Stimulated activated CD8-positive, alpha-beta memory T cell treated with anti-CD3 and anti-CD28 coated beads, Interleukin-4, amount 100 ng/mL, for 48 hours (primary cell): ENCODE measurements around the gene ELOVL1.

ENCODE experiments used
- DNase-seq: peaks from one replicate; pipeline ENCODE4 v3.0.0-alpha.2; 2020

Gene ELOVL1

DNA sequence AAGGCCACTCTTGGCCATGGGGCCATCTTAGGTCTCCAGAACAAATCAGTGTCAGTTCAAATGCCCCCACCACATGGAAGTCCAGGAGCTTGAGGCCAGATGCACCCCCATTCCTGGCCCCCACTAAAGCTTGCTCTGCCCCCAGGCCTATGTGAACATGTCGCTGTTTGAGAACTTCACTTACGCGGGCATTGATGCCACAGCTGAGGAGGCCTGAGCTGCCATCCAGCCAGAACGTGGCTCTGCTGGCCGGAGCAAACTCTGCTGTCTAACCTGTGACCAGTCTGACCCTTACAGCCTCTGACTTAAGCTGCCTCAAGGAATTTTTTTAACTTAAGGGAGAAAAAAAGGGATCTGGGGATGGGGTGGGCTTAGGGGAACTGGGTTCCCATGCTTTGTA lies 45.3 kb downstream of the ELOVL1 start:
- DNase-seq = no peak

DNA sequence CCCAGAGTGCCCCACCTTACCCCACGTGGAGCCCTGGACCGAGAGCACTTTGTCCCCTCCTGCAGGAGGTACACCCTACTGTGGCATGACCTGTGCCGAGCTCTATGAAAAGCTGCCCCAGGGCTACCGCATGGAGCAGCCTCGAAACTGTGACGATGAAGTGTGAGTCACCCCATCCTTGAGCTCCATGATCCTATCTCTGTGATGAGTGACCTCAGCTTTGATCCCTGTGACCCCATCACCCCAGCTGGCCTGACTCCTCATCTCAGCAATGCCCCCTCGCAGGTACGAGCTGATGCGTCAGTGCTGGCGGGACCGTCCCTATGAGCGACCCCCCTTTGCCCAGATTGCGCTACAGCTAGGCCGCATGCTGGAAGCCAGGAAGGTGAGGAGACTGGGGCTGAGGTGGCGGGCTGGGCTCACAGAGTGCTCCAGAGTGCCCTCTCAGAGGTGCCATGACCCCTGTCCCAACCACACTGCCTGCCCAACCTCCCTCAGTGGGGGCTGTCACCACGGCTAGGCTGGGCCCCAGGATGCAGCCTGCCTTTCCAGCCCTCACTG lies 46.4 kb downstream of the ELOVL1 start:
- no peak for DNase-seq

DNA sequence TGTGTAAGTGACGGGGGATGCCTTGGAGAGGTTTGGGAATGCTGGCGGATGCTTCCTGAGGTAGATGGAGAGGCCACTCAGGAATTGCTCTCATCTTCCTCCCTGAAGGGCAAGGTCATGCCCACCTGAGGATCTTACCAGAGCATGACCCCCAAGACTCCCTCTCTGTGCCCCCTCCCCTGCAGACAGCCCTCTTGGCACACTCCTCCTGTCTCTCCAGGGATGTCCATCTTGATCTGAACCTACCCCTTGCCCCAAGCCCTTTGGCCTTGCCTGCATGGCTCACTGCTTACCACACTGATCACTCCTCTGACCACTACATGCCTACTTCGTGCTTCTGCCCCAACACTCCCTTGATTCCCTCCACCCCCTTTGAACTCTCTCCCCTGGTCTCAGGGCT lies 48.0 kb downstream of the ELOVL1 start:
- DNase-seq = no peak

DNA sequence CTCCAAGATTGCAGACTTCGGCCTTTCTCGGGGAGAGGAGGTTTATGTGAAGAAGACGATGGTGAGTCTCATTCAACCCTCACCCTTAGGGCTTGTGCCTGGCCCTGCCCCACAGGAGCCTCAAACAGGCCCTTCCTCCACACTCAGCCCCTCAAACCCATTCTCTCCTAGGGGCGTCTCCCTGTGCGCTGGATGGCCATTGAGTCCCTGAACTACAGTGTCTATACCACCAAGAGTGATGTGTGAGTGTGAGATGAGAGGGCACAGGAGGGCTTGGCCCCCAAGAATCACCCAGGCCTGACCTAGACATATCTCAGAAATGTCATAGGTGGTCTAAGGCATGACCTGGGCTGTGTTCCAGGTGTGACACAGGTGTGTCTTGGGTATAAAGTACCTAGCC lies 48.5 kb downstream of the ELOVL1 start:
- DNase-seq = no peak

DNA sequence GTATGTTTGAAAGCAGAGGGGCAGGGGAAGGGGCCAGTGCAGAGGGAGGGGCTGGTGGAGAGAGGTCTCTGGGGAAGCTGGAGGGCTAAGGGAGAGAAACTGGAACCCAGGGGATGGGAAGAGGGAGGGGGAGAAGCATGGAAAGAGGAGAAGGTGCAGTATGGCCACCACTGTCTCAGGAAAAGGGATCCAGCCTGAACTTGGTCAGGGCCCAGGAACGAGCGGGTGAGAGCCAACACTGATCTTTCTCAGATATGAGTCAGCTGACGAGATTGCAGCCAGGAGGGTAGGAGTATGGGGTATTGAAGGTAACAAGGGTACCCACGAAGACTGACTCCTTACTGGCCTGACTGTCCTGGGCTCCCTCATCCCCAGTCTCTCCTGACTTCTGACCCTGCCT lies 49.0 kb downstream of the ELOVL1 start:
- no peak for DNase-seq

DNA sequence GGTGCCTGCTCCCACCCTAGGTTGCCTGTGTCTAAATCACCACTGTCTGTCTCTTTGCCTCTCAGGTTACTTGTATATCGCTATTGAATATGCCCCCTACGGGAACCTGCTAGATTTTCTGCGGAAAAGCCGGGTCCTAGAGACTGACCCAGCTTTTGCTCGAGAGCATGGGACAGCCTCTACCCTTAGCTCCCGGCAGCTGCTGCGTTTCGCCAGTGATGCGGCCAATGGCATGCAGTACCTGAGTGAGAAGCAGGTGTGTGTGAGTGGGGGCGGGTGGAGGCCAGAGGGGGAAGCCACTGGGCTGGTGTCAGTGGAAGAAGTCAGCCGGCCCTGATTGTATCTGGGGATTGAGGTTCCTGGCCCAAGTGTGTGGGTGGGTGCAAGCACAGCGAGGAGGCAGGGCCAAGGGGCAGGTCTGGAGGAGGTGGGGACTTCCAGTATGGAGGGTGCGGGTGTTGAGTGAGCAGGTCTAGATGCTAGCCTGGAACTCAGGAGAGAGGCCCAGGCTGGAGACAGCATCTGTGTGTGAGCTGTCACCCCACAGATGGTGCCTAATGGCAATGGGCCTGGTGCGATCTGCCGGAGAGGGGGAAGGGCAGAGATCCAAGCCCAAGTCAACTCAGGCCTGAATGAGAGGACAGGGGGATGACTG lies 49.9 kb downstream of the ELOVL1 start:
- no peak for DNase-seq

DNA sequence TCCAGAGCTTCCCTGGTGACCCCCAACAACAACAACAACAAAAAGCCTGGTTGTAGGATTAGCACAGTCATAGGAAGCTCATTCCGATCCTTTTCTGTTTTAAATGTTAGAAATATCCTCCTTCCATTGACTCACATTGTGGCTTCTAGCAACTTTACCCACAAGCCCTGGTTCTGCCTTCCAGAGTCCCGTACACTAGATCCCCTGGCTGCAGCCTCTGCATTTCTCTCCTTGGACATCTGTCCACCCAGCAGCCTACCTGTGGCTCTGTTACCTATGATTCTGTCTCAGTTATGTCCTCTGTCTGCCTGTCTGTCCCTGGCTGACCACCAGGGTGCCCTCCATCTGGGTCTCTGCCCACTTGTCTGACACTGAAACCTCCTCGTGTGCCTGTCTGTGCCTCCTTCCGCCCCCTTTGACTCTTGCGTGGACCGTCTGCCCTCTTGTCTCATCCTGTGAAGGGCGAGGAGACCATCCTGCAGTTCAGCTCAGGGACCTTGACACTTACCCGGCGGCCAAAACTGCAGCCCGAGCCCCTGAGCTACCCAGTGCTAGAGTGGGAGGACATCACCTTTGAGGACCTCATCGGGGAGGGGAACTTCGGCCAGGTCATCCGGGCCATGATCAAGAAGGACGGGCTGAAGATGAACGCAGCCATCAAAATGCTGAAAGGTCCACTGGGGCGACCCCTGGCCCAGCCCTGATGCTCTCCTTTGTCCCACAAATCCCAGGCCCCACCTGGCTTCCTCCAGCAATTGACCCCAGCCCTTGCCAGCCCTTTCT lies 50.9 kb downstream of the ELOVL1 start:
- DNase-seq = no peak

DNA sequence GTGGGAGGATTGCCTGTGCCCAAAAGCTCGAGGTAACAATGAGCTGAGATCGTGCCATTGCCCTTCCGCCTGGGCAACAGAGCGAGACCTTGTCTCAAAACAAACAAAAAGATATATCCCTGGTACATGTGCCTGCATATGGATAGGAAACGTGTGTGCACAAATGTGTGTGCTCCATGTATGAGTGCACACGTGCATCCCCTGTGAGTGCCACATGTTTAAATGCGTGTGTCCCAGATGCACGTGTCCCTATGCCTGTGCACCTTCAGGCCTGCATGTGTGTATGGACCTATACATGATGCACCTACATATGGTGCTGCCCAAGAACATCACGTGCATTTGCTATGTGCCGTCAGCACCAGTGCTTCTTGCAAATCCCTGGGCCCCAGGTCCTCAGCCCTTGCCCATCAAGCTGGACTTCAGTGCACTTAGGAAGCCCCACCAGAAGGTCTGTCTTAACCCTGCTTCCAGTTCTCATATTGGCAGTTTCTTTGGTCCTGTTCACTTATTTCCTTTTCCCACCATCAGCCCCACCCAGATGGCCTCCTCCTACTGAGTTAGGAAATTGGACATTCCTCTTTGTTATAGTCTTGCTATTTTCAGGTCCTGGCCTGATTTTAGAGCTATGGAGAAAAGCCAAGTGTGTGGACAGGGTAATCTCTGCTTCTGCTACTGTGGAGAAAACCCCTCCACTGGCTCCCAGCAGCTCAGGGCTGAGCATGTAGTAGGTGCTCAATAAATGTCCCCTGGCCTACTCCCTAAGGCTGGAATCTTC lies 51.7 kb downstream of the ELOVL1 start:
- no peak for DNase-seq

DNA sequence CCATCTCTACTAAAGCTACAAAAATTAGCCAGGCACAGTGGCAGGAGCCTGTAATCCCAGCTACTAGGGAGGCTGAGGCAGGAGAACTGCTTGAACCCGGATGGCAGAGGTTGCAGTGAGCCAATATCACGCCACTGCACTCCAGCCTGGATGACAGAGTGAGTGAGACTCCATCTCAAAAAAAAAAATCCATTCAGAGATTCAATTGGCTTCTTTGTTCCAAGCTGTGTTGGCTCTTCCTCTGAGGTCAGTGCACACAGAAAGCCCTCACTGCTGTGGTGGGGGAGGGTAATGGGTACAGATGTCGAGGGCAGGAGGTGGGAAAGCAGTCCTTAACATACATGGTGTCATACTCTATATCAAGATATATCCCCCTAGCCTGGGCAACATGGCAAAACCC lies 52.3 kb downstream of the ELOVL1 start:
- DNase-seq = no peak

DNA sequence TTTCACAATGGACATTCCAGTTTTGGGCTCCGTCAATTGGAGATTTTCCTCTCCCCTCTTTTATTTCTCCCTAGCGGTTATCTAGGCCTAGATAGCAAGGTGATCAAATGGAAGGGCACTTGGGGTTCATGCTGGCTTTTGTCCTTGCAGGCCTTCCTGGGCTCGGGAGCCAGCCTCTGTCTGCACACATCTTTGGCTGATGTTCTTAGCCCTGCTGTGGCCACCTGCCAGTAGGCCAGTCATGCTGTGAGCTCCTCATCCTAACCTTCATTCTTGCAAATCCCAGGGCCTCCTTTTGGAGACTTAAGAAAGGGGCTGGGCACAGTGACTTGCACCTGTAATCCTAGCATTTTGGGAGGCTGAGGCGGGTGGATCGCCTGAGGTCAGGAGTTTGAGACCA lies 53.6 kb downstream of the ELOVL1 start:
- DNase-seq = no peak

DNA sequence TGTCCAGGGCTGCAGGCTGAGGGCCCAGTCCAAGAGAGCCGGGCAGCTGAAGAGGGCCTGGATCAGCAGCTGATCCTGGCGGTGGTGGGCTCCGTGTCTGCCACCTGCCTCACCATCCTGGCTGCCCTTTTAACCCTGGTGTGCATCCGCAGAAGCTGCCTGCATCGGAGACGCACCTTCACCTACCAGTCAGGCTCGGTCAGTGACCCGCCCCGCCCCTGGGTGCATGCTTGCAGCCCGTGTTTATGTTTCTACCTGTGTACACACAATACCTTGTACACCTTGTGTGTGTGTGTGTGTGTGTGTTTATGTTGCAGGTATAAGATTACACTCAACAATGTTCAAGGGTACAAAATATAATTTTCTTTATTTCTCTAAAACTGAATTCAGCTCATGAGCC lies 54.0 kb downstream of the ELOVL1 start:
- no peak for DNase-seq
